CD4-positive, alpha-beta T cell treated with Interleukin-1 beta for 1 hour (primary cell): ENCODE measurements around the gene OXTR.

Source experiments
- DNase-seq, 2 donors: peaks; one replicate each; pipeline ENCODE4 v3.0.0-alpha.2; 2020 to 2022

The OXTR gene

DNA sequence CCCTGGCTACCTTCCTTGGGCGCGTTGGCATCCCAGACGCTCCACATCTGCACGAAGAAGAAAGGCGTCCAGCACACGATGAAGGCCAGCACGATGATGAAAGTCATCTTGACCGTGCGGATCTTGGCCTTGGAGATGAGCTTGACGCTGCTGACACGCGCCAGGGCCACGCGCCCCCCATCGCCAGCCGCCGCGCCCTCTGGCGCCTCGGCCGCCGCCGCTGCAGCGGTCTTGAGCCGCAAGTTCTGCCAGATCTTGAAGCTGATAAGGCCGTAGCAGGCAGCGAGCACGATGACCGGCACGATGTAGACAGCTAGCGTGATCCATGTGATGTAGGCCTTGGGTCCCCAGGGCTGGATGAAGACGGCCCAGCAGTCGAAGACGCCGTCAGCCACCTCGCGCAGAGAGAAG, 2.2 kb downstream of the OXTR start:
- DNase-seq: no peak

GRCh38 chr3:8766148-8766547, 3.3 kb downstream of the OXTR start:
- DNase-seq: no peak

DNA sequence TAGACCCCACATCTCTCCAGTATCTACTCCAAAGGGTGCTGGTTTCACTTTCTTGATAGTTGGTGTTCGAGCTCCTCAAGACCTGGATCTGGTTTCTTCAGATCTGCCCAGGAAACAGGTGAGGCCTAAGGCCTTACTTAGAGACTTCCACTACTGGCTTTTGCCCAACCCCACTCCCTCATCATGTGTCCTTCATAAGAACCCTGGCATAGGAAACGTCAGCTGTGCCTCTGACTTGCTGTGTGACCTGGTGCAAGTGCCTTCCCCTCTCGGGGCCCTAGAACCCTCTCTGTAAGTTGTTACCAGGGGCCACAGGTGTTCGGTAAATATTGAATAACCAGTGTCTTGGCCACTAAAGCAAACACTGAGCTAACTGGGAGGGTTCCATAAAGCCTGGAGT, 3.9 kb downstream of the OXTR start:
- DNase-seq: no peak

DNA sequence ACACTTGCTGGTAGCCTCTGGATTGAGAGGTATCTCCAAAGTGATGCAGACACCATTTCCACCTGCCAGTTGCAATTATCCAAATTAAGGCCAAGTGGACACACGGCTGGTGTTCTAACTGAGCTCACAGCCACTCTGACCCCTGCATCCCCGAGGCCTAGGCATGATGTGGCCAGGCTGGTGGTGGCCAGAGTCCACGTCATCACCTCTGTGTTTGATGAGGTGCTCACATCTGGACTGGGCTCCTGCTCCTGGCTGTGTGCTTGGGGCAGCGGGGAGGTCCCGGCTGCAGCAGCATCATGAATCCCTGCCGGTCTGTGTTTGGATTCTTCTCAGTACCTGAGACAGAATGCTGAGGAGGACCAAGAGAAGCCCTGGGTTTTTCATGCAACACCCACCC, 4.9 kb downstream of the OXTR start:
- DNase-seq: no peak

- DNase-seq: no peak
Observed at GRCh38 chr3:8762607-8763377, 6.6 kb downstream of the OXTR start.

- no peak for DNase-seq
Observed at GRCh38 chr3:8761866-8762265, 7.5 kb downstream of the OXTR start.

DNA sequence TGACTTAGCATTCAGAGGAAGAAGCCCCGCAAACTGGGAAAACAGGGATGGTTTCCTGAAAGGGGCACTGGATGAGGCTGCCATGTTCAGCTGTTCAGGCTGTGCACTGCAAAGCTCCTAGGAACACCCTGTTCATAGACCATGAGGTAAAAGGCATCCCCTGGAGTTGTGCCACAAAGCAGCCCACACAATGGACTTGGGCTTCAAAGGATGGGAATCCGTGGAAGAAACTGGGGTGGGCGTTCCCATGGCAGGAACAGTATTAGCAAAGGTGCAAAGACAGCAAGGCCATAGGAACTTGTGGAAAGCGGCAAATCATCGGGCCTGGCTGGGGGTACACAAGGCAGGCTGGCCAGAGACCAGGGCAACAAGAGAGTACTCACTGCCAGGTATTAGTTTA, 8.9 kb downstream of the OXTR start:
- DNase-seq: no peak

DNA sequence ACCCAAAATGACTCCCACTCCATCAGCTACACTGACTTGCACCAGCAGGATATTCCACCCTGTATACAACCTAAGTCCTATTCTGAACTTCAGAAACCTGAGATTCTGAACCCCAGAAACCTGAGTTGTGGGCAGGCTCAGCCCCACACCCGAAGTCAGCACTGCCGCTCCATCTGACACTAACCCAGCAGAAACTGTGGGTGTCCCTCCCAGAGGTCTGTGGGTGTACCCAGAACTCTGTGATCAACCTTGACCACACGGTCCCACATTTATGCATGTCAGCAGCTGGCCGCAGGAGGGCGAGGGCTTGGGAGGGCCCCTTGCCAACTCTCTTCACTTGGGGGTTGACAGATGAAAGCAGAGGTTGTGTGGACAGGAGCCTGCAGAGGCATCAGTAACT, 9.3 kb downstream of the OXTR start:
- DNase-seq: no peak

- DNase-seq: no peak
Observed at GRCh38 chr3:8759038-8759707, 10.2 kb downstream of the OXTR start.

- no peak for DNase-seq
Observed at GRCh38 chr3:8757551-8758518, 11.6 kb downstream of the OXTR start.

GRCh38 chr3:8756671-8757070, 12.7 kb downstream of the OXTR start:
- DNase-seq: no peak

GRCh38 chr3:8755564-8756237, 13.7 kb downstream of the OXTR start:
- DNase-seq: no peak

- DNase-seq: no peak
Observed at GRCh38 chr3:8755097-8755496, 14.3 kb downstream of the OXTR start.

DNA sequence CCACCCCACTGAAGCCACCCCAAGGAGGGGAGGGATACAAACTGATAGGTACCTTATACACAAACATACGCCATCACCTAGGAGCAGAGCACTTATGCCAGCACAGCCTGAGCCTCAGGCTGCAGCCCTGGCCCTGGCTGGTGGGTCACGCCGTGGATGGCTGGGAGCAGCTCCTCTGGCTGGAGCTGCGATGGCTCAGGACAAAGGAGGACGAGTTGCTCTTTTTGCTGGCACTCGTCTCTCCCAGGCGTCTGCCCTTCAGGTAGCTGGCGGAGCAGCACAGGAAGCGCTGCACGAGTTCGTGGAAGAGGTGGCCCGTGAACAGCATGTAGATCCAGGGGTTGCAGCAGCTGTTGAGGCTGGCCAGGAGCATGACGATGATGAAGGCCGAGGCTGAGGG, 16.6 kb downstream of the OXTR start:
- no peak for DNase-seq

GRCh38 chr3:8749316-8749715, 20.1 kb downstream of the OXTR start:
- no peak for DNase-seq

- no peak for DNase-seq
Observed at GRCh38 chr3:8746780-8747345, 22.6 kb downstream of the OXTR start.

DNA sequence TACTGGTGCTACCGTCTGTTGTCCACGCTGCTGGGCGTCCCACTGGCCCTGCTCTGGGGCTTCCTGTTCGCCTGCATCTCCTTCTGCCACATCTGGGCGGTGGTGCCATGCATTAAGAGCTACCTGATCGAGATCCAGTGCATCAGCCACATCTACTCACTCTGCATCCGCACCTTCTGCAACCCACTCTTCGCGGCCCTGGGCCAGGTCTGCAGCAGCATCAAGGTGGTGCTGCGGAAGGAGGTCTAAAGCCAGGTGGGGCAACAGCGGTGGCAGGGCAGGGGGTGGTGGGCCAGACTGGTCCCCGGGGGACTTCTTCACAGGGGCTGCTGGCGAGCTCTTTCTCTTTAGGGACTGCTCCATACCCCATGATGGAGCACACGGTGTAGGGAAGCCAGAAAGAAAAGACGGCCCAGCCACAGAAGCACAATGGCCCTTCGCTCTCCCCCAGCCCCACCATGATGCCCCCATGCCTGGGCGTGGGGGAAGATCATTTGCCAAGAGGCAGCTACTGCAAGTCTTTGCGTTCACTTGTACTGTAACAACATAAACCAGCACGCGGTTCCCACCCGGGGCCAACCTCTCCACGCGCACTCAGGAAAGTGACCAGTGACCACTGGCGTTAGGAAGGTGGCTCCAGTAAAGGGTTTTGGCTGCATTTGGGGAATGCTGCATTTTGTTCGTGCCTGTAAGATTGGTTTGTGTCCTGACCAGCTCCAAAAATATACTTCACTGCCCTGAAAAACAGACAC, 23.6 kb downstream of the OXTR start:
- no peak for DNase-seq

GRCh38 chr3:8743911-8744310, 25.5 kb downstream of the OXTR start:
- no peak for DNase-seq

DNA sequence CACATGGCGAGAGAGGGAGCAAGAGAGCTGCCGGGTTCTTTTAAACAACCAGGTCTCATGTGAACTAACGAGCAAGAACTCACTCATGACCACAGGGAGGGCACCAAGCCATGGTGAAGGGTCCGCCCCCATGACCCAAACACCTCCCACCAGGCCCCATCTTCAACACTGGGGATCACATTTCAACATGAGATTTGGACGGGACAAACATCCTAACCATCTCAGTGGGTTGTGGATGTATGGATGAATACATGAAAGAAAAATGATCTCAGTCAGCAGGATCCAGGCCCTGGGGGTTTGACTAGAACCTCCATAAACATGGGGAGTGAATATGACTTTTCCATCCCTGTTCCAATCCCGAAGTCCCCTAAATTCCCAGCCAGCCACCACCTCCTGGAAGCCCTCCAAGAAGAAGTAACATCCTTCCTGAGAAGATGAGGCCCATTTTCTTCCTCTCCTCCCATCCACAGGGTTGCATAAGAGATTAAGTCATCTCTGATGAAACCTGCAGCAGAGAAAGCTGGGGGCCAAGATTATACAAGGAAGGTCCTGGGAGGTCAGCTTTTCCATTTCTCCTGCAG, 26.3 kb downstream of the OXTR start:
- no peak for DNase-seq

DNA sequence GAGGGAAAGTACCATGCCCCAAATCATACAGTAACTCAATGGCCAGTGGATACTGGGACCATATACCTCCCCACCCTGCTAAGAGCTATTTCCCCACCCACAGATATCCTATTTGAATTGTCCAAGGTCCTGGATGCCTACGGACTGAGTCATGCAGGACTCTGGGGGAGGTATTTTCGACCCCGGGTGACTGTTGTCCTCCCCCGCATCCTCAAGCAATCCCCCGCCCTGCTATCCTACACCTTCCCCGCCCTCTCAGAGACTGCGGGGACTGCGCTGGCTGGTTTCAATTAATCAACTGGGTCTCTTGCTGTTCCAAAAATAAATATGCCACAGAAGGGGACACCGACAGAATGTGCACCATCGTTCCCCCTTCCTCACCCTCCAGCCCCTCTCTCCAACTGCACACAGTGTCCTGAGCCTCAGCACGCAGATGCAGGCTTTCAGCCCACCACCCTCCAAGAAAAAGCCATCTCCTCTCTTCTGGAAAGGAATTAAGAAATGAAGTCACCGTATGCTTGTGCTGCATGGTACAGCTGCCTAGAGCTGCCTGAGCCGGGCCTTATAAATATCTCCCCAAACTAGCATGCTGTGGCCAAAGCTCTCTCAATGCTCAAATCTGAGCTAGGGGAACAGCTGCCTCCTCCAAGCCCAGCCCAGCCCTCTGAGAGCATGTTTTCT, 27.7 kb downstream of the OXTR start:
- DNase-seq: no peak
